Tibial nerve (tissue), 3 donors: Measurements from ENCODE around the gene BBS7.

Source experiments
- POLR2A ChIP-seq, 2 donors: fragments of 450-650 bp; IDR thresholded peaks; one replicate each; pipeline ENCODE4 v1.6.1; 2017; ENCODE audit warnings: antibody characterized with exemption in 2 of 2, mild to moderate bottlenecking in 2 of 2, moderate library complexity in 2 of 2
- TF ChIP-seq, protein P1 (sequence below), 5 experiments: fragments of 200-600 bp in 3 of 5; fragments of 450-650 bp in 2 of 5; sonication (generic) in 3 of 5; IDR thresholded peaks; one replicate each; pipeline ENCODE4 v1.5.1; 2016 to 2019; ENCODE audit warnings: antibody characterized with exemption in 5 of 5, mild to moderate bottlenecking in 3 of 5, moderate library complexity in 2 of 5

DNA sequence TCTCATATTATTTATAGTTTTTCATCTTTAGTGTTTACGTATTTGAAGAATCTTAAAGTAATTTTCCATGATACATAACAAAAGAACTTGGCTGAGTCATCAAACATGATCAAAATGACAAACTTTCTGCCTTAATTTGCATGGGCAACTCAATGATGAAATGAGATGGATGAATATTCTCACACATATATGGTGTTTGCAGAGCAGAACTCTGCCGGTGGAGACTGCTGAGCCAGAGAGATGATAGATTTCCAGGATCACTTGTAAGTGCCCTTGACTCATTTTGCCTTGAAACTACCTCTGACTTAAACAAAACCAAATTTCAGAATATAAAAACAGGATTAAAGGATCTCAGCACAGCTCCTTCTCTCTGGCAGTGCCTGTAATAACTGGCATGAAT lies 43.4 kb upstream of the BBS7 start:
- TF ChIP-seq, protein P1, sequence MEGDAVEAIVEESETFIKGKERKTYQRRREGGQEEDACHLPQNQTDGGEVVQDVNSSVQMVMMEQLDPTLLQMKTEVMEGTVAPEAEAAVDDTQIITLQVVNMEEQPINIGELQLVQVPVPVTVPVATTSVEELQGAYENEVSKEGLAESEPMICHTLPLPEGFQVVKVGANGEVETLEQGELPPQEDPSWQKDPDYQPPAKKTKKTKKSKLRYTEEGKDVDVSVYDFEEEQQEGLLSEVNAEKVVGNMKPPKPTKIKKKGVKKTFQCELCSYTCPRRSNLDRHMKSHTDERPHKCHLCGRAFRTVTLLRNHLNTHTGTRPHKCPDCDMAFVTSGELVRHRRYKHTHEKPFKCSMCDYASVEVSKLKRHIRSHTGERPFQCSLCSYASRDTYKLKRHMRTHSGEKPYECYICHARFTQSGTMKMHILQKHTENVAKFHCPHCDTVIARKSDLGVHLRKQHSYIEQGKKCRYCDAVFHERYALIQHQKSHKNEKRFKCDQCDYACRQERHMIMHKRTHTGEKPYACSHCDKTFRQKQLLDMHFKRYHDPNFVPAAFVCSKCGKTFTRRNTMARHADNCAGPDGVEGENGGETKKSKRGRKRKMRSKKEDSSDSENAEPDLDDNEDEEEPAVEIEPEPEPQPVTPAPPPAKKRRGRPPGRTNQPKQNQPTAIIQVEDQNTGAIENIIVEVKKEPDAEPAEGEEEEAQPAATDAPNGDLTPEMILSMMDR (IDR thresholded peaks at IDR 0.05): no peak
- no peak for TF ChIP-seq POLR2A (IDR thresholded peaks at IDR 0.05)
